Skin epidermis (tissue), 12 donors: Measurements from ENCODE around the gene PLEKHG2.

Experiments used
- H3K27ac ChIP-seq, 21 experiments: fragments of 200-600 bp; sonication (generic) in 11 of 21; one replicate each; pipeline ENCODE4 v1.5.0; 2020; ENCODE audit warnings: mild to moderate bottlenecking in 3 of 21, inconsistent platforms in 2 of 21, moderate library complexity in 2 of 21
- H3K4me3 ChIP-seq, 7 experiments: fragments of 200-600 bp; sonication (generic) in 2 of 7; one replicate each; pipeline ENCODE4 v1.5.0; 2020; ENCODE audit warnings: inconsistent platforms in 2 of 7, mild to moderate bottlenecking in 2 of 7, moderate library complexity in 1 of 7

Gene PLEKHG2

DNA sequence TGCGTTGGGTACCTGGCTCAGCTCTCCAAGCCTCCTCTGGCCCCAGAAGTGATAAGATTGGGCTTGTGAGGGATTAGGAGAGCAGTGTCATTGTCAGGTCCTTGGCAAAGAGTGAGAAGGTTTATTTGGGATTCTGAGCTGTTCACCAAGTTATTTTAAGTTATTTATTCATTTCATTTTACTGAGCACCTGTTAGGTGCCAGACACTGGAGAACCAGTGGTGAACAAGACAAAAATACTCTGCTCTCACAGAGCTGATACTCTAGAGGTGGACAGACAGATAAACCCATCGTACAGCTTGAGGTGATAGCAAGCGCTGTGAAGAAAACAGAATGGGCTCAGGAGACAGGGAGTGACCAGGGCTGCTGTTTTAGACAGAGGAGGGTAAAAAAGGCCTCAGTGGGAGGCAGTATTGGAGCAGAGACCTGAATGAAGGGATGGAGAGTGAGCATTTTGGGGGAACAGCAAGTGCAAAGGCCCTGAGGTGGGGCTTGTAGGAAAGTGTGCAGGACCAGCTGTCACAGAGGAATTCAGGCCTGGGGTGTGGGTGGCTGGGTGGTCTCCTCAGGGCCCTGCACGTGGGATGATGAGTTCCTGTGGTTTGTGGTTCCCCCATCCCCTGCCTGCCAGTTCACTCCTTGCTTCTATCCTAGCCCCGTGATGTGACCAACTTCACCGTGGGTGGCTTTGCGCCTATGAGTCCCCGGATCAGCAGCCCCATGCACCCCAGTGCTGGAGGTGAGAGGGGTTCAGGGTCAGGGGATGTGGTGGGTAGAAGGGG, 59.5 kb downstream of the PLEKHG2 start:
- no peak overlapping the region for H3K4me3 ChIP-seq
- H3K27ac ChIP-seq, result no peak overlapping the region

GRCh38 chr19:39472746-39473442, 60.4 kb downstream of the PLEKHG2 start:
- Histone ChIP-seq H3K27ac (no peak overlapping the region), H3K4me3 (no peak overlapping the region)

DNA sequence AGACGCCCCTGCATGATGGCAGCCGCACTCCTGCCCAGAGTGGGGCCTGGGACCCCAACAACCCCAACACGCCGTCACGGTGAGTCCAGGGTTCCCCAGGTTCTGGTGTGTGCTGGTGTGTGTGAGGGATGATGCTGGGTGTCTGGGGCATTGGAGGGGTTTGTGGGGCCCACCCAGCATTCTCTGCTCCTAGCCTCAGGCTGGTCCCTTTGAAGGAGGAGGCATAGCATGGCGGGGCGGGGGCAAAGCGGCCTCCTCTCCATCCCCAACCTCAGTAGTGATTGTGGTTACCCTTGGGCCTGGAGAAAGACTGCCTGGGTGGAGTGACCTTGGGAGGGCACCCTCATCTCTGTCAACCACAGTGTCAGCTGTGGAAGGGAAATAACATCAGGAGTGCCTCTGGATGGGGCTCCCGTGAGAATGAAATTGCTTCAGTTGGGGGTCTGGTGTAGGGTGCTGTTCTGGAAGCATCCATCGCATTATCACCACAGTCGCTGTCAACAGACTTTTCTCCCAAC, 61.0 kb downstream of the PLEKHG2 start:
- Histone ChIP-seq H3K4me3 (no peak overlapping the region), H3K27ac (no peak overlapping the region)

DNA sequence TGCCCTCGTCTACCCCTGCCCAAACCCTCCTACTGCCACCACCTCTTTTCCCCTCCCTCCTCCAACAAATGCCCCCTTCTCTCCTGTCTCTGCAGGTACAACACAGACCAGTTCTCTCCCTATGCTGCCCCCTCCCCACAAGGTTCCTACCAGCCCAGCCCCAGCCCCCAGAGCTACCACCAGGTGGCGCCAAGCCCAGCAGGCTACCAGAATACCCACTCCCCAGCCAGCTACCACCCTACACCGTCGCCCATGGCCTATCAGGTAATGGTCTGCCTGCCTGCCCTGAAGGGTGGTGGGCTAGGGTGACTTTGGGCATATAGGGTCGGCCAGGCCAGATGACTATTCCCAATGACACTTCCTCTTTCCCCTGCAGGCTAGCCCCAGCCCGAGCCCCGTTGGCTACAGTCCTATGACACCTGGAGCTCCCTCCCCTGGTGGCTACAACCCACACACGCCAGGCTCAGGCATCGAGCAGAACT, 61.7 kb downstream of the PLEKHG2 start:
- Histone ChIP-seq H3K27ac (no peak overlapping the region), H3K4me3 (no peak overlapping the region)

DNA sequence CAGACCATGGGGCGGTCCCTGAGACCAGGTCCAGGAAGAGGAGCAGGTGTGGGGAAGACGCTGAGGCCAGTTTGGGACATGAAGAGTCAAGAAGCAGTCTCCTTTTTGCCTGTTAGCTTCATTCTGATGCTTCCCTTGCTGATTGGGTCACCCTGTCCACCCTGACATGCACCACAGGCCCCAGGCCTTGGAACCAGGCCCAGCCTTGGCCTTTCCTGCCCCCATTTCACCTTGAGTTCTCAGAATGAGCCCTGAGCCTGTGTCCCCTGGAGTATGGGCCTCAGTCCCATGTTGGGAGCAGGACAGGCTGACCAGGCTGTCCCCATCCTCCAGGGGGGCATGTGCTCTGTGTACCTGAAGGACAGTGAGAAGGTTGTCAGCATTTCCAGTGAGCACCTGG, 63.3 kb downstream of the PLEKHG2 start:
- Histone ChIP-seq H3K27ac (no peak overlapping the region), H3K4me3 (no peak overlapping the region)
